Endothelial cell (in vitro differentiated cells): ENCODE measurements around the gene PTCD2. TPM values are rescaled to one million over a fixed set of nuclear protein-coding genes. Genes with fewer than 3 reads are reported as not detected.

ENCODE experiments used
- DNase-seq: peaks from one replicate; pipeline ENCODE4 v3.0.0; 2021; ENCODE audit warnings: low spot score
- H3K27ac Mint-ChIP-seq: one replicate; pipeline ENCODE4 v1.8.0; 2021; ENCODE audit warnings: mixed read lengths, inconsistent platforms; ENCODE audit not compliant: unreplicated experiment
- H3K27me3 Mint-ChIP-seq: one replicate; pipeline ENCODE4 v1.8.0; 2021; ENCODE audit warnings: mild to moderate bottlenecking, moderate library complexity, mixed read lengths, inconsistent platforms; ENCODE audit not compliant: unreplicated experiment
- H3K36me3 Mint-ChIP-seq: one replicate; pipeline ENCODE4 v1.8.0; 2021; ENCODE audit warnings: mild to moderate bottlenecking, low read depth, mixed read lengths, inconsistent platforms; ENCODE audit not compliant: unreplicated experiment
- H3K4me1 Mint-ChIP-seq: one replicate; pipeline ENCODE4 v1.8.0; 2021; ENCODE audit warnings: mild to moderate bottlenecking, mixed read lengths, inconsistent platforms; ENCODE audit not compliant: unreplicated experiment
- H3K4me3 Mint-ChIP-seq: one replicate; pipeline ENCODE4 v1.8.0; 2021; ENCODE audit warnings: mild to moderate bottlenecking, mixed read lengths, inconsistent platforms; ENCODE audit not compliant: unreplicated experiment
- H3K9me3 Mint-ChIP-seq: one replicate; pipeline ENCODE4 v1.8.0; 2021; ENCODE audit warnings: mixed read lengths, inconsistent platforms; ENCODE audit not compliant: unreplicated experiment
- total RNA-seq: library from RNA; stranded (reverse); fragmentation: NEBNext Ultra II Directional; extraction: Animal tissue kit (Norgen Biotek cat#: 25700); gene quantifications from one replicate; pipeline ENCODE4 v1.2.1, GENCODE V29; 2021; ENCODE audit not compliant: unreplicated experiment
- TF ChIP-seq, protein P1 (sequence below): fragments of 200-600 bp; sonication (generic); IDR thresholded peaks from one replicate; pipeline ENCODE4 v1.5.0; 2021; ENCODE audit warnings: antibody characterized with exemption; ENCODE audit not compliant: unreplicated experiment

Gene PTCD2
- total RNA-seq, 1 donor from 2014 or later, result 7.5 TPM

DNA sequence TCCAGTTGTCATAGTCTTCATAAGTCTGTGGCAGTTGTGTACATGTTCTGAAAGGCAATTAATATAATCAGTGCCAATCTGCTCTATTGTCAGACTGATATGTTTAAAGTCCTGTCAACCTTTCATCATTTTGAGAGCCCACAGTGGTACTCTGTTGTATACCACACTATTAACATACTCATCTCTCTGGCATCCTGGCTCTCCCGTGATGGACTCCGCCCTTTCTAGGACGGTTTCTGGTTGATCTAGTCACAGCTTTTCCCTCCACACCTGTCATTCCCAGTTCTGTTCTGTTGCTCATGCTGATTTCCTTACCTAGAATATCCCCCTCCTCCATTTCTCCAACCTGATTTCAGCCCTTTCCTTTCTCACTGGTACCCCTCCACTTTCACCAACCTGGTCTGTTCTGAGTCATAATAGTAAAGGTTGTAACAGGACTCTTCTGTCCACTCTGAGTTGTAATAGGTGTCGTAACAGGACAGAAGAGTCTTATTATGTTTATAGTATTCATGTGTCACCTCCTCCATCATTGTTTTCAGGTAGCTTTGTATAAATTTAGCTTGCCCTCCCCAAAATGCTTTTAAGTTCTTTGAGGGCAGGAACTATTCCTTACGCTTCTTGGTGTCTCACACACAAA is 4.1 kb downstream of the PTCD2 start:
- Mint-ChIP-seq H3K4me1 (peaks cover 4% of the 10 kb centered on the region), H3K4me3 (no peak overlapping the region), H3K36me3 (peaks cover 15% of the 10 kb centered on the region), H3K27me3 (no peaks in the 10 kb centered on the region), H3K27ac (no peak overlapping the region), H3K9me3 (no peaks in the 10 kb centered on the region)
- no peak for DNase-seq
- TF ChIP-seq, protein P1, sequence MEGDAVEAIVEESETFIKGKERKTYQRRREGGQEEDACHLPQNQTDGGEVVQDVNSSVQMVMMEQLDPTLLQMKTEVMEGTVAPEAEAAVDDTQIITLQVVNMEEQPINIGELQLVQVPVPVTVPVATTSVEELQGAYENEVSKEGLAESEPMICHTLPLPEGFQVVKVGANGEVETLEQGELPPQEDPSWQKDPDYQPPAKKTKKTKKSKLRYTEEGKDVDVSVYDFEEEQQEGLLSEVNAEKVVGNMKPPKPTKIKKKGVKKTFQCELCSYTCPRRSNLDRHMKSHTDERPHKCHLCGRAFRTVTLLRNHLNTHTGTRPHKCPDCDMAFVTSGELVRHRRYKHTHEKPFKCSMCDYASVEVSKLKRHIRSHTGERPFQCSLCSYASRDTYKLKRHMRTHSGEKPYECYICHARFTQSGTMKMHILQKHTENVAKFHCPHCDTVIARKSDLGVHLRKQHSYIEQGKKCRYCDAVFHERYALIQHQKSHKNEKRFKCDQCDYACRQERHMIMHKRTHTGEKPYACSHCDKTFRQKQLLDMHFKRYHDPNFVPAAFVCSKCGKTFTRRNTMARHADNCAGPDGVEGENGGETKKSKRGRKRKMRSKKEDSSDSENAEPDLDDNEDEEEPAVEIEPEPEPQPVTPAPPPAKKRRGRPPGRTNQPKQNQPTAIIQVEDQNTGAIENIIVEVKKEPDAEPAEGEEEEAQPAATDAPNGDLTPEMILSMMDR, result no peak

DNA sequence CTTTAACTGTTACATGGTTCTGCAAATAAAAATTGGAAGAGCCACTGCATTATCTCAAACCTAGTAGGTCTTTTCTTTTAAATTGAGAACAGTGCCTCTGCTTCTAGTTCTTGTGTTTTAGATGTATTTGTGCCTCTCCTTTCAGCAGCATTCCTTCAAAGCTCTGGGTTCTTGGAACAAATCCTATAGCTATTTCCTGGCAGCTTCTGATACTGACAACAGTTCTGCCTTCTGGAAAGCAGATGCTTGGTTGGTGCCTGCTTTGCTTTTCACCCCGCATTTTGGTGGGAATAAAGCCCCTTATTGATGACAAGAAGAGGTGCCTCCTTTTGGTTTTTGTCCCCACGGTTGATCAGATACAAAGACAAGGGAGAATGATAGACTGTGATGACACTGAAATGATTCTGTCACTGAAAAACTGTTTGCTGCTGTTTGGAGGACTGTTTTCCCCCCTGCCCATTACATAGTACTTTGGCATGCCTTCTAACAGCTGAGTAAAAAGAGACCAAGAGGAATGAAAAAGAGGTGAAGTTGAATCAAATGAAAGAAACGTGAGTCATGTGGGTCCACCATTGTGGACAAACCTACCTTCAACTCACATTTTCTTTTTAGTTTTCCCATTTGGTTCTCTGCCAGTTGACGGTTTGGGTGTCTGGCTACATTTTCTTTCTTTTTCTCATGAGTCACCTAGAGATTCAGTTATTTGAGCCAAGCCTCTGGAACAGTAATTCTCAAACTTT is 5.6 kb downstream of the PTCD2 start:
- DNase-seq, result no peak
- H3K27me3 Mint-ChIP-seq, result no peaks in the 10 kb centered on the region
- H3K36me3 Mint-ChIP-seq, result peaks cover 25% of the 10 kb centered on the region
- no peaks in the 10 kb centered on the region for H3K4me1 Mint-ChIP-seq
- H3K4me3 Mint-ChIP-seq, result no peak overlapping the region
- H3K27ac Mint-ChIP-seq, result no peak overlapping the region
- TF ChIP-seq, protein P1, result no peak
- no peaks in the 10 kb centered on the region for H3K9me3 Mint-ChIP-seq

DNA sequence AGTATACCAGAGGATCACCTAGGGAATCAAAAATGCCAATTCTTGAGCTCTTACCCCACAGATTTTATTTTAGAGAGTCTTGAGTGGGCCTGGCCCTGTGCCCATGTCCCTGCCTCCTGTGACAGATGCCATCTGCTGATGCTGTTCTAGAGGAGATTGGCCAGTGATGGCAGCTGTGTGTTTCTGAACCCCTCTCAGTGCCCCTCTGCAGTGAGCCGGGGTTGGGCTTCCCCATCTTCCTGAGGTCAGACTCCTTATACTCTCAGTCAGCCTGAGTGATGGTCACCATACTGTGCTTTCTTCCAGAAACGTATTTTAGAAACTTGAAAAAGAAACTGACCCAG is 6.1 kb downstream of the PTCD2 start:
- H3K27me3 Mint-ChIP-seq, result no peaks in the 10 kb centered on the region
- no peaks in the 10 kb centered on the region for H3K9me3 Mint-ChIP-seq
- peaks cover 30% of the 10 kb centered on the region for H3K36me3 Mint-ChIP-seq
- DNase-seq, result no peak
- no peaks in the 10 kb centered on the region for H3K4me1 Mint-ChIP-seq
- TF ChIP-seq, protein P1, result no peak
- H3K4me3 Mint-ChIP-seq, result no peak overlapping the region
- no peak overlapping the region for H3K27ac Mint-ChIP-seq

DNA sequence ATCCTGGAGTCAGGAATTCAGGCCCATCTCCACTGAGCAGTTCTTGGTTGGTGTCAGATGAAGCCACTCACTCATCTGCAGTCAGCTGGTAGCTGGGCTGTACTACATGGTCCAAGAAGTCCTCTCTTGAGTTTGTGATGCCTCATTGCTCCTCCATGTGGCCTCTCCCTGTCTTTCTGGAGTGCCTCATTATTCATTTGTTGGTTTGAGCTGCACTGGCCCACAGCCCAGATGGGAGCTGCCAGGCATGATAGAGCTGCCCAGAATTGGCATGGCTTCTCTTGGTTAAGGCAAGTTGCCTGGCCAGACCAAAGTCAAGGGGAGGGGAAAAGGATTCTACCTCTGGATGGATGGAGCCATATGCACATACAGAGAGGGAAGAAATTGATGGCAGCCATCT is 8.0 kb downstream of the PTCD2 start:
- no peaks in the 10 kb centered on the region for H3K4me1 Mint-ChIP-seq
- H3K36me3 Mint-ChIP-seq, result peaks cover 31% of the 10 kb centered on the region

More for the DNA sequence above, 8.0 kb downstream of the PTCD2 start:
- no peak overlapping the region for H3K27ac Mint-ChIP-seq
- H3K4me3 Mint-ChIP-seq, result no peak overlapping the region
- no peaks in the 10 kb centered on the region for H3K27me3 Mint-ChIP-seq
- DNase-seq, result no peak
- H3K9me3 Mint-ChIP-seq, result no peaks in the 10 kb centered on the region
- TF ChIP-seq, protein P1, result no peak
